ENCODE data around the gene SLC25A25.

Gene SLC25A25

DNA sequence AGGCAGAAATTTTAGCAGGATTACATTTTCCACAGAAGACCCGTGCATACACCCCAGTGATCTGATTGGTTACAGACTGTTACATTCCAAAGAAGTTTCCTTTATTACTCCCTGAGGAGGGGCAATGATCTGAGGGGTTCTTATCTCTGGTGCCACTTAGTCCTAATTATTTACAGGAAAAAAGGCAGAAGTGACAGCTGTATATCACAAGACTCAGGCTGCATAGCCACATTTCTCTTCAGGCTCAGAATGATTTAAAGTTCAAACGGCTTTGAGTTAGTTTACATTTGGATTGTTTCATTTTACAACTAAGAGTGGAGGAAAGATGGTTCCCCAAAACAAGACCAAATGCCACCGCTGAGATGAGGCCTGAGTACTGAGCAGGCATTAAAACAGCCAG, 18.2 kb upstream of the SLC25A25 start:
- intact Hi-C loops (cut with DNase I) = no loop called here
- DNase-seq = no peak

- intact Hi-C loops (cut with DNase I) = no loop called here
- no peak for DNase-seq
Measured at GRCh38 chr9:128051932-128052709, 15.9 kb upstream of the SLC25A25 start.

- DNase-seq = peak in 1 of 10 donors; percentile 24
- intact Hi-C loops (cut with DNase I) = no loop called here
Measured at GRCh38 chr9:128053560-128053959, 14.5 kb upstream of the SLC25A25 start.

DNA sequence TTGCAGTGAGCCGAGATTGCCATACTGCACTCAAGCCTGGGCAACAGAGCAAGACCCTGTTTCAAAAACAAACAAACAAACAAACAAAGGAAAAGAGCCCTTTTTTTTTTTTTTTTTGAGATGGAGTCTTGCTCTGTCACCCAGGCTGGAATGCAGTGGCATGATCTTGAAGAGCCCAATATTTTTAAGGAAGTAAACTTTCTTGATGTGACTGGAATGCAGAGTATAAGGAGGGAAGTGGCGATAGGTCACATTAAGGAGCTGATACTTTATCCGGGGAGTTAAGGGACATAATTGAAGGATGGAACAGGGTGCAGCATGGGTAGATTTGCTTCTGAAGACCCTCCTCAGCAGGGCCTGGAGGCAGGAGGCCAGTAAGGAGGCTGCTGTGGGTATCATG, 13.9 kb upstream of the SLC25A25 start:
- intact Hi-C loops (cut with DNase I) = no loop called here
- DNase-seq = no peak

DNA sequence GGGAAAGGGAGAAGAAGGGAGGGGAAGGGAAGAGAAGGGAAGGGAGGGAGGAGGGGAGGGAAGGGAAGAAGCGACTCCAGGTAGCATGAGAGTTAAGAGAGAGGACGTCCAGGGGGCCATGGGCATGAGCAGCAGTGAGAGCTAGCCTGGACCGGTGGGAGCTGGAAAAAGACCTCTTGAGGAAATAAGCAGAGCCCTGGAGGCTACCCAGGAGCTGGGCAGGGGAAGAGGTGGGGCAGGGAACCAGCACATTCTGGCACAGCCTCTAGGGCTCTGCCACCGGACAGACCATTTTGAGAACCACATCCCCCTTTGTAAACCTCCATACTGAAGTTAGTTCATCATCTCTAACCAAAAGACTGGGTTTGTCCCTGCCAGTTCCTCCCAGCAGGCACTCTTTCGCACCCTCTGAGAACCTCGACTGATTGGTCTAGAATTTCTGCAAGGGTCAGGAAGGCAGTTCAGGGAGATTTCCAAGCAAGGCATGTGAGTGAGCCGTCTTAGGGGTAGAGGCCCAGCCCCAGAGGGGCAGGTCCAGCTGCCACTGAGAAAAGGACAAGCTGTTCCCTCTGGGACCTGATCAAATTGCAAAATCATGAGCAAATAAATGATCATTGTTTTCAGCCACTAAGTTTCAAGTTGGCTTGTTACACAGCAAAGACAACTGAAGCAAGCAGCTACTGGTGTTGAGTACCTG, 12.5 kb upstream of the SLC25A25 start:
- peak in 2 of 10 donors; percentile 11 to 18 for DNase-seq
- intact Hi-C loops (cut with DNase I) = no loop called here

GRCh38 chr9:128056086-128056485, 11.9 kb upstream of the SLC25A25 start:
- DNase-seq = peak in 3 of 10 donors; percentile 22 to 32 (median 27)
- intact Hi-C loops (cut with DNase I) = no loop called here

GRCh38 chr9:128056887-128057723, 10.9 kb upstream of the SLC25A25 start:
- no peak for DNase-seq
- intact Hi-C loops (cut with DNase I) = no loop called here

- intact Hi-C loops (cut with DNase I) = no loop called here
- no peak for DNase-seq
Measured at GRCh38 chr9:128057724-128058409, 10.2 kb upstream of the SLC25A25 start.

DNA sequence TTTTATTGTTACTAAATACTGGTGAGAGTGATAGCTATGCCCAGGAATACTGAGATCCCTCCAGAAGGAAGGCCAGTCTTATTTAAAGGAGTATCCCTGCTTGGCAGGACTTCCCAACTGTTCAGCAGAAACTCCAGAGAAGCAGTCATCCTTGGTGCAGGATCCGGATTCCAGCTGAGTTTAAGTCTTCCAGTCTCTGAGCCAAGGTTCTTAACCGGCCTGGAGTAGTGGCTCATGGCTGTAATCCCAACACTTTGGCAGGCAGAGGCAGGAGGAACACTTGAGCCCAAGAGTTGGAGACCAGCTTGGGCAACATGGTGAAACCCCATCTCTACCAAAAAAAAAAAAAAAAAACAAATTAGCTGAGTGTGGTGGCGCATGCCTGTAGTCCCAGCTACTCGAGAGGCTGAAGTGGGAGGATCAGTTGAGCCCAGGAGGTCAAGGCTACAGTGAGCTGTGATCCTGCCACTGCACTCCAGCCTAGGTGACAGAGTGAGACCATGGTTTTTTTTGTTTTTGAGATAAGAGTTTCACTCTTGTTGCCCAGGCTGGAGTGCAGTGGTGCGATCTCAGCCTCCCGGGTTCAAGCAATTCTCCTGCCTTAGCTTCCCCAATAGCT, 8.6 kb upstream of the SLC25A25 start:
- DNase-seq = no peak
- intact Hi-C loops (cut with DNase I) = no loop called here

GRCh38 chr9:128061275-128061960, 6.6 kb upstream of the SLC25A25 start:
- no peak for DNase-seq
- intact Hi-C loops (cut with DNase I) = no loop called here

- intact Hi-C loops (cut with DNase I) = no loop called here
- DNase-seq = no peak
Measured at GRCh38 chr9:128062279-128062678, 5.8 kb upstream of the SLC25A25 start.

GRCh38 chr9:128062846-128063831, 4.9 kb upstream of the SLC25A25 start:
- no peak for DNase-seq
- intact Hi-C loops (cut with DNase I) = no loop called here

DNA sequence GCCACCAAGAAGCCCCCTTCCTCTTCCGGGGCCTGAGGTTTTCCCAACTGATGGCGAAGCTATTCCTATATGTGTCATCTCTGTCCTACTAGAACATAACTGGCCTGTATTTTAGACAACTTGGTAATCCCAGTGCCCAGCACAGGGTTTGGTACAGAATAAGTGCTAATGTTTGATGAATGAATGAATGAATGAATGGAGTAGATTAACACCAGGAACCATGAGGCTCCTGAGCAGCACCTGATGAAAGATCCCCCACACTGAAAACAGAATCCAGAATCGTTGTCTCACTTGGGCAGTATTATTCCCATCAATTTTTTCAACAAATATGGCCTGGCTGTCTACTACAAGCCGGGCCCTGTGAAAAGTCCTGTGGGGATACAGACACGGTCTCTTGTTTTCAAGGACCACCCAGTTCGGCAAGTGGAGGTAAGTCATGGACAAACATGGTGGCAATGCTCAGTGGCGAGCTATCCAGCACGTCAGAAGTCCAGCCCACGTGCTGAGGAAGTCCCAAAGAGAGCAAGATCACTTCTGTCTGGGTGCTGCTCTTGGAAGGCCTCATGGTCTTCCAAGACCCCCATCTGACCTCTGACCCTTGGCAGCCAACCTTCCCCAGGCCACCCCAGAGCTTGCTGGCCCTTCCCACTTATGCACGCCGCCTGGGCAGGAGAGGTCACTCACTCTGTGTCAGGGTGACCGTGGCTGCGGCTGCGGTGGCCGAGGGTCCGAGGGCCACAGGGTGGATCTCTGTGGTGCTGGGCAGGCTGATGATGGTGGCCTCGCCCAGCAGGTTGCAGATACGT, 1.9 kb upstream of the SLC25A25 start:
- peak in 1 of 10 donors; percentile 69 for DNase-seq
- intact Hi-C loops (cut with DNase I) = no loop called here

- DNase-seq = peak; percentile 96 to 100 (median 97)
- intact Hi-C loops (cut with DNase I) = no loop called here
Measured at GRCh38 chr9:128066713-128067644, 1.1 kb upstream of the SLC25A25 start, which contains the start of gene NAIF1. Gene NAIF1, minus strand, starts transcription at chr9:128067320. Its CDS starts 219 bp downstream, at chr9:128067101.

DNA sequence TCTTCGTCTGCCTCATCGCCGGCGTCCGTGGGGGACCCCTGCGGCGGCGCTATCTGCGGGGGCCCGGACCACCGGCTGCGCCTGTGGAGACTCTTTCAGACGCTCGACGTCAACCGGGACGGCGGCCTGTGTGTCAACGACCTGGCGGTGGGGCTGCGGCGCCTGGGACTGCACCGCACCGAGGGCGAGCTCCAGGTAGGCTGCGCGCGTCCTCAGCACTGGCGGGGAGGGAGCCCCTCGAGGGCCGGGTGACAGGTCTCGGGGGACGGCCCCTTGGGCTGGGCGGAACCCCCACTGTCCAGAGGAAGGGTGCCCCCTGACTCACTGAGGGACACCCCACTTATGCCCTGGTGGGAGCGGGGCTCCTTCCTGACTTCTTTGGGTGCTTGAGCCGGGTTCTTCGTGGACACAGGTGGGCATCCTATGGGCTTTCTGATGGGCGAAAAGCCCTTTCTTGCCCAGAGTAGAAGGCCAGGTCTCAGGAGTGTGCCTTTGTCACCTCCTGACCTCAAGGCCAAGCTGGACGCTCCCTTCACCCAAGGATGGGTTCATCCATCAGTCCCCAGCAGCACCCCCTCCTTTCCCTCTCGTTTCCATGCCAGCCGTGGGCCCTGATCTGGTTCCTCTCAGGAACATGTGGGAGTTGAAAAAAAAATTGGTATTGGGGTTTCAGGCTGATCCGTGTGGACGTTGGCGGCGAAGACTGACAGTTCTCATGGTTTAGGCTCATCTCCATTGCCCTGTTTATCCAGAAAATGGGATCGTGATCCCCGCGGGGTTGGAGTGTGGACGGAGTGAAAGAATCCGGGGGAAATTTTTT, 564 bp downstream of the SLC25A25 start:
- DNase-seq = peak in 3 of 10 donors; percentile 10 to 92 (median 78)
- intact Hi-C loops (cut with DNase I) = no loop called here

Measured in posterior cingulate gyrus (tissue), 11 donors.